ENCODE measurements around the gene KCNAB1.
"Not testable (repeated sequence)": the region's sequence is repeated elsewhere in the genome, so short reads cannot be mapped to it uniquely, and the experiment has no call there.

The KCNAB1 gene

DNA sequence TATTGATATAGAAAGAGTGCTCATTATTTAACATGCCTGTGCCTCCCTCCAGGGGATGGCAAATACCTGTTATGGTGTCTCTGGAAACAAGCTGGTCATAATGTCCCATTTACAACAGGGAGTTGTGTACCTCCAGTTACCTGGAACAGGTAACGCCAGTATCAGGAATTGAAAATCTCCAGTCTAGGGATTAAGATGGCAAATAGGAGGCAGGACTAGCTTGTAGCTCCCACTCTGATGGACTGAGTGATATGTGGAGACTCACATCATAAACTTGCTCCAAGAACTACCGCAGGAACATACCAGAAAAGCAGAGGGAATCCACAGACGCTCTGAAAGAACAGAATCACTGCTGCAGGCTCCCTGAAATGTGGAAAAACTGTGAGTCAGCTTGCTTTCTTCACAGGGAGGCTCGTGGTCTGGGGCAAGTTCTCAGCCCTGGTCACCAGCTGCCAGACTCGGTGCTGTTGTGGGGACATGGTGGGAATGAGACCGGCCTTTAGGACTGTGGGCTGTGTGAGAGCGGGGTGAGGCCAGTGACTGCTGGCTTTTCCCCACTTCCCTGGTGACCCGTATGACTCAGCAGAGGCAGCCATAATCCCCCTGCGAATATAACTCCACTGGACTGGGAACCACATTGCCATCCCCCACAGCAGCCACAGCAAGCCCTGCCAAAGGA, 97.4 kb downstream of the KCNAB1 start:
- no peak for DNase-seq (ENCODE audit: low spot score)

DNA sequence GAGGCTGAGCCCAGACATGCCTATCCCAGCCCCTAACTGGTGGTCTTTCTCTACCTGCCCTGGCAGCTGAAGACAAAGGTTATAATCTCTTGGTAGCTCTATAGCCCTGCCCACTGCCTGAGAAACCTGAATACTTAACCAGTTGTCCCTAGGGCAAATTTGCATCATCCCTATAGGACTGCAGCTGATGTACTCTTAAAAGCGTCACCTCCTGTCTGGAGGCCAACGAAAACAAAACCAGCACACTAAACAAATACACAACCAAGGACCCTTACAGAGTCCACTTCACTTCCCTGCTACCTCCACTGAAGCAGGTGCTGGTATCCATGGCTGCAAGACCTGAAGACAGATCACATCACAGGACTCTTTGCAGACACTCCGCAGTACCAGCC, 98.0 kb downstream of the KCNAB1 start:
- DNase-seq (ENCODE audit: low spot score): no peak

DNA sequence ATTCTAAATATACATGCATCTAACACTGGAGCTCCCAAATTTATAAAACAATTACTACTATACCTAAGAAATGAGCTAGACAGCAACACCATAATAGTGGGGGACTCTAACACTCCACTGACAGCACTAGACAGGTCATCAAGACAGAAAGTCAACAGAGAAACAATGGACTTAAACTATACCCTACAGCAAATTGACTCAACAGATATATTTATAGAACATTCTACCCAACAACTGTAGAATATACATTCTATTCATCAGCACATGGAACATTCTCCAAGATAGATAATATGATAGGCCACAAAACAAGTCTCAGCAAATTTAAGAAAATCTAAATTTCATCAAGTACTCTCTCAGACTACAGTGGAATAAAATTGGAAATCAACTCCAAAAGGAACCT, 102.0 kb downstream of the KCNAB1 start:
- not testable (repeated sequence) for DNase-seq (ENCODE audit: low spot score)

DNA sequence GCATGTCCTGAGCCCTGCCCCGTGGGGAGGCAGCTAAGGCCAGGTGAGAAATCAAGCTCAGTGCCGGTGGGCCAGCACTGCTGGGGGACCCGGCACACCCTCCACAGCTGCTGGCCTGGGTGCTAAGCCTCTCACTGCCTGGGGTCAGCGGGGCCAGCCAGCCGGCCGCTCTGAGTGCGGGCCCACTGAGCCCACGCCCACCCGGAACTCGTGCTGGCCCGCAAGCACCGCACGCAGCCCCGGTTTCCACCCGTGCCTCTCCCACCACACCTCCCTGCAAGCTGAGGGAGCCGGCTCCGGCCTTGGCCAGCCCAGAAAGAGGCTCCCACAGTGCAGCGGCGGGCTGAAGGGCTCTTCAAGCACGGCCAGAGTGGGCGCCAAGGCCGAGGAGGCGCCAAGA, 103.7 kb downstream of the KCNAB1 start:
- DNase-seq (ENCODE audit: low spot score): not testable (repeated sequence)

GRCh38 chr3:156226676-156227420, 106.5 kb downstream of the KCNAB1 start:
- DNase-seq (ENCODE audit: low spot score): no peak

DNA sequence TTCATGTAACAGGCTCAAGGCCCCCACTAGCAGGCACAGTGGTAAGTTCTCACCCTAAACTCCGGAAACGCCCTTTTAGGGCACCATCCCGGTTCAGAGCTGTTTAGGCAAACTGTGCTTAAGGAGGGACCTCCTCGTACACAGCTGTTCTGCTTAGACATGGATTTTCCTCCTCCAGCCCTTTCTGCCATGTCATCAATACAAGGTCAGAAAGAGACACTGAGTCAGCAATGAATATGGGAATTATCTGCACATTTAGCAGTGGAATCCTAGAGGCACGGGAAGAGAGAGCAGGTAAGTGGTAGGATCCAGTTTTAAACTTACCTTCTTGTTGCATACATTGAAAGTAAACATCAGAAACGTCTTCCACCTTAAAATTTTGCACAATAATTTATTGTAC, 107.3 kb downstream of the KCNAB1 start:
- DNase-seq (ENCODE audit: low spot score): no peak

DNA sequence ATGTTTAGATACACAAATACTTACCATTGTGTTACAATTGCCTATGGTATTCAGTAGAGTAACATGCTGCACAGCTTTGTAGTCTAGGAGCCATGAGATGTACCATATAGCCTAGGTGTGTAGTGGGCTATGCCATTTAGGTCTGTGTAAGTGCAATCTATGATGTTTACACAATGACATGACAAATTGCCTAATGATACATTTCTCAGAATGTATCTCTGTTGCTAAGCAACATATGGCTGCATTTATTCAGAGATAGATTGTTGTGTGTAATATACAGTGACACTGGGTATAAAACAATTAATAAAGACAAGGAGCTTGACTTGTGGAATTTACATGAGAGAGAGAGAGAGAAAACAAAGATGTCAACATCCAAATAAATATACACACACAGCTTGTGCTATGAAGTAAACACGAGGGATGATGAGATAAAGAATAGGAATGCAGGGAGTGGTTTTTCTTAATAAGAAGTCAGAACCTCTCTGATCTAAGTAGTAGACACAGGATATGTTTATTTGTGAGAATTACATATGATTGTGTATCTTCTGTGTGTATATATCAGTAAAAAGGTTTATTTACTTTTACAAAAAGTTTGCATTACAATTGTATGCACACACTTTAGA, 110.0 kb downstream of the KCNAB1 start:
- no peak for DNase-seq (ENCODE audit: low spot score)

DNA sequence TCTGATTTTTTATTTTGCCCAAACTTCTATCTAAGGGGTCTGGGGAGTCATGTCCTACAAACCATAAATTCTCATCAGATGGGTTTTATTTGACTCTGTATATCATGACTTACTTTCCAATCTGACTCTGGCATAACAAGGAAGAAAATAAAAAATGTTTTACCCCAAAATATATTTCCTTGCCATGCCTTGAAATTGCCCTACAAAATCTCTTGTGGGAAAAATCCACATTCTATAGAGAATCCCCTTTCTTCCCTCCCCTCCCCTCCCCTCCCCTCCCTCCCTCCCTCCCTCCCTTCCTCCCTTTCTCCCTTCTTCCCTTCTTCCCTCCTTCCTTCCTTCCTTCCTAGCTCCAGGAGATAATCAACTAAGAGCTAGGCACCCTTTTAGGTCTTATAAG, 110.8 kb downstream of the KCNAB1 start:
- not testable (repeated sequence) for DNase-seq (ENCODE audit: low spot score)

GRCh38 chr3:156233876-156234275, 113.5 kb downstream of the KCNAB1 start:
- DNase-seq (ENCODE audit: low spot score): no peak

DNA sequence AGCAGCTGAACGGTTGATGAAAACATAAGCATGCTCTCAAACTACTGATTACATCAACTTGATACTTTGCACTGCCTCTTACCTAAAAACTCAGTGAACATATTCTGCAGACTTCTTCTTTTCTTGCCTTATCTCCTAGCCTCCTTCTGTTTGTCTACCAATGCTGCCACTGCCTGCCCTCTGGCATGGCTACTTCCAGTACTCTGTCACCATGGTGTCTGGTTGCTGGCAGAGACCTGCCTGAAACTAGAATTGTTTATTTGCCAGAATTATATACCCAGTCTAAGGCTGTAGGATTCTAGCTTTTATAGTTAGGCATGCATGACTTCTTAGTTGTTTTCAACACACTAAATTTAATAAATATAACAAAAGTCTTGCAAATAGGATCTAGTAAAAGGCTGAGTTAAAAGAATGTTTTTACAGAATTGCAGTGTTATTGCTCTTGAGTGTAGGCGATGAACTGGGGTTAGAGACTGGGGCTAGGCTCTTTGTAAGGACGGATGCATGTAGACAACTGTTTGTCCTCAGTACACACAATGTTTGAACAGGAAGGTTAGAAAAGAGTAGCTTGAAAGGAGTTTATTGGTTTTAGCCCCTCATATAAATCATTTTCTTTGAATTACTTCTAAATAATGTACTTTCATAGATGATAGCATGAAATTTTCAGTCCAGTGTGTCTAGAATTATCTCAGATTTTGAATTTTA, 116.3 kb downstream of the KCNAB1 start:
- no peak for DNase-seq (ENCODE audit: low spot score)

- DNase-seq (ENCODE audit: low spot score): no peak
These were observed 120.3 kb downstream of the KCNAB1 start for GRCh38 chr3:156240642-156241041.

DNA sequence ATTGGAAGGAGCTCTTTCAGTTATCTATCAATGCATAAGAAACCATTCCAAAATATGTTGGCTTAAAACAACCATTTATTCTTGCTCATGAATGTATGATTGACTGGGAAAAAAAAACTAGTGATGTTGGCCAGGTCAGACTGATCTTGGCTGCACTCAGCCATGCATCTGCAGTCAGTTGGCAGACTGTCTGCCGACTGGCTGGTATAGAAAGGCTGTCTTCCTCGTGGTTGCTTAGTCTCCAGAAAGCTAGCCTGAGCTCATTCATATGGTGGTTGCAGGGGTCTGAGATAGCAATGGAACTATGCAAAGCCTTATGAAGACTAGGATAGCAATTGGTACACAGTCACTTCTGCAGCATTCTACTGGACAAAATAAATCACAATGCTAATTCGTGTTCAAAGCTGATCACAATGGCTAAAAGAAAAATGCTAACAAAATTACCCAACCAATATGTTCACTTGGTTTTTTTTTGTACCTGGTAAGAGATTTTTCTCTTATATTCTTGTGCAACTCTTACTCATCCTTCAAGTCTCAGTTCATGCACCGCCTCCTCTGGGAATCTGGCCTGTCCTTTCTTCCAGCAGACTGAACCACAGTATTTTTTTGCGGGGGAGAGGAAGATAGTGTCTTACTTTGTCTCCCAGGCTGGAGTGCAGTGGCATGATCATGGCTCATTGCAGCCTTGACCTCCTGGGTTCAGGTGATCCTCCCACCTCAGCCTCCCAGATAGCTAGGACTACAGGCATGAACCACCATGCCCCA, 126.8 kb downstream of the KCNAB1 start:
- DNase-seq (ENCODE audit: low spot score): no peak

- no peak for DNase-seq (ENCODE audit: low spot score)
These were observed 130.2 kb downstream of the KCNAB1 start for GRCh38 chr3:156250550-156250949.

GRCh38 chr3:156251424-156251823, 131.0 kb downstream of the KCNAB1 start:
- DNase-seq (ENCODE audit: low spot score): no peak

DNA sequence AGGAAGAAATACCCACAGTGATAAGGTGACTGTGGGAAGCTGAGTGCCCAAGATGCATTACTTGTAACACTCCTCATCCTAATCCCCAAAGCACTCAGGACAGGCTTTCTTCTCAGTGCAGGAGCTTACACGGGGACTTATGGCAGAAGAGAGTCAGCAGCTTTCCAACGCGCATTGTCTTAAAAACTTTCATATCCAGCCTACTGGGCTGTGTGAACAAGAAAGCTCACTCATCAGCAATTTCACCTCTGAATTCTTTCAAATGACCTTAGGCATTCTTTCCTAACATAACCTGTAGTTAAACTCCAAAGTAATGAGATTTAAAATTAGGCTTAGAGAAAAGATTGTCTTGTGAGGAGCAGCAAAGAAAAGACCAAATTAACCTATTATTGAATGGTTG, 132.3 kb downstream of the KCNAB1 start:
- DNase-seq (ENCODE audit: low spot score): no peak

GRCh38 chr3:156253150-156253549, 132.8 kb downstream of the KCNAB1 start:
- no peak for DNase-seq (ENCODE audit: low spot score)

- no peak for DNase-seq (ENCODE audit: low spot score)
These were observed 135.9 kb downstream of the KCNAB1 start for GRCh38 chr3:156256256-156256655.

GRCh38 chr3:156256945-156257344, 136.6 kb downstream of the KCNAB1 start:
- no peak for DNase-seq (ENCODE audit: low spot score)

GRCh38 chr3:156258301-156258700, 137.9 kb downstream of the KCNAB1 start:
- DNase-seq (ENCODE audit: low spot score): no peak

DNA sequence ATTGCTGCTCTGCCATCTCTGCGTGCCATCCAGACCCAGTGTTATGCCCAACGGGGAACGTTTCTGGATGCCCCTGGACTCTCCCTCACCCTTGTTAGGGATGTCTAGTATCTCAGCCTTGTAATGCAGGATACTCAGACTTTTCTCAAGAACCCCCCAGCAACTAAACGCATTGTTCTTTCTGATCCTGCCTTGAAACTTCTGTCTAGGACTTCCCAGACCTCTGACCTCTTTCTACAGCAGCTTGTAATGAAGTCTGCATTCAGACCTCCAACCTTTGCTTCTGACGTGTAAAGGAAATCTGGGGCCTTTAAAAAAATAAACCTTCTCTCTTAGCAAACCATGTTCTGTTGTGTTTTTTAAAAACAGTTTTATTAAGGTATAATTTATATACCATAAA, 139.5 kb downstream of the KCNAB1 start:
- no peak for DNase-seq (ENCODE audit: low spot score)

- DNase-seq (ENCODE audit: low spot score): no peak
These were observed 140.0 kb downstream of the KCNAB1 start for GRCh38 chr3:156260331-156260730.

GRCh38 chr3:156264771-156265170, 144.4 kb downstream of the KCNAB1 start:
- no peak for DNase-seq (ENCODE audit: low spot score)

Measured in SK-N-DZ (cell line).